Neuronal stem cell (in vitro differentiated cells): ENCODE data around the gene REC8.

Source experiments
- DNase-seq: peaks from one replicate; pipeline ENCODE4 v3.0.0-alpha.2; 2013; ENCODE audit warnings: low spot score
- H2AFZ ChIP-seq: one replicate; pipeline ENCODE4 v1.6.1; 2013; ENCODE audit warnings: mild to moderate bottlenecking, low read length, inconsistent platforms
- H2AK5ac ChIP-seq: 2 replicates; pipeline ENCODE4 v1.6.1; 2013; ENCODE audit warnings: low read depth, mild to moderate bottlenecking, inconsistent platforms, low read length, moderate library complexity, mixed read lengths
- H2BK120ac ChIP-seq: 2 replicates; pipeline ENCODE4 v1.6.1; 2013; ENCODE audit warnings: low read depth, mild to moderate bottlenecking, inconsistent platforms, low read length, moderate library complexity, mixed read lengths
- H2BK12ac ChIP-seq: one replicate; pipeline ENCODE4 v1.6.1; 2013; ENCODE audit warnings: low read length, inconsistent platforms
- H2BK15ac ChIP-seq: 2 replicates; pipeline ENCODE4 v1.6.1; 2013; ENCODE audit warnings: mild to moderate bottlenecking, low read length, inconsistent platforms, mixed read lengths
- H2BK5ac ChIP-seq: one replicate; pipeline ENCODE4 v1.6.1; 2013; ENCODE audit warnings: inconsistent platforms, mild to moderate bottlenecking, low read length, moderate library complexity
- H3K14ac ChIP-seq: one replicate; pipeline ENCODE4 v1.6.1; 2013; ENCODE audit warnings: low read length, inconsistent platforms
- H3K18ac ChIP-seq: 2 replicates; pipeline ENCODE4 v1.6.1; 2013; ENCODE audit warnings: low read length, inconsistent platforms
- H3K23ac ChIP-seq: 2 replicates; pipeline ENCODE4 v1.6.1; 2013; ENCODE audit warnings: low read depth, mild to moderate bottlenecking, mixed read lengths, low read length, inconsistent platforms; ENCODE audit not compliant: poor library complexity
- H3K27ac ChIP-seq: replicated peaks from 3 replicates; pipeline ENCODE4 v1.5.1; 2013; ENCODE audit warnings: low read length, inconsistent platforms
- H3K27me3 ChIP-seq, 3 experiments: 2 replicates each; pipeline ENCODE4 v1.6.1; 2013; ENCODE audit warnings: low read length in 3 of 3, mild to moderate bottlenecking in 2 of 3, inconsistent platforms in 1 of 3, low read depth in 1 of 3, mixed read lengths in 1 of 3, moderate library complexity in 1 of 3; ENCODE audit not compliant: control insufficient read depth in 3 of 3, insufficient read depth in 3 of 3
- H3K36me3 ChIP-seq, 2 donors: replicated peaks in 1 of 2; 2 replicates each; pipeline ENCODE4 v1.6.1; 2013; ENCODE audit warnings: low read length in 2 of 2; ENCODE audit not compliant: control insufficient read depth in 2 of 2, insufficient read depth in 2 of 2
- H3K4ac ChIP-seq: 2 replicates; pipeline ENCODE4 v1.6.1; 2013; ENCODE audit warnings: inconsistent platforms, mild to moderate bottlenecking, low read length, moderate library complexity
- H3K4me1 ChIP-seq, 2 donors: 1 replicate in 1 of 2; 2 replicates in 1 of 2; pipeline ENCODE4 v1.6.1; 2013; ENCODE audit warnings: low read length in 2 of 2, low read depth in 1 of 2; ENCODE audit not compliant: control insufficient read depth in 2 of 2, insufficient read depth in 1 of 2
- H3K4me2 ChIP-seq: one replicate; pipeline ENCODE4 v1.6.1; 2013; ENCODE audit warnings: mild to moderate bottlenecking, low read length, inconsistent platforms; ENCODE audit not compliant: insufficient read depth, poor library complexity, severe bottlenecking
- H3K4me3 ChIP-seq, 2 donors: 2 replicates each; pipeline ENCODE4 v1.5.1; 2013; ENCODE audit warnings: low read length in 2 of 2, mild to moderate bottlenecking in 2 of 2, inconsistent platforms in 1 of 2, moderate library complexity in 1 of 2
- H3K79me1 ChIP-seq: one replicate; pipeline ENCODE4 v1.6.1; 2013; ENCODE audit warnings: low read depth, mild to moderate bottlenecking, inconsistent platforms, low read length, moderate library complexity
- H3K9ac ChIP-seq: one replicate; pipeline ENCODE4 v1.6.1; 2013; ENCODE audit warnings: mild to moderate bottlenecking, low read depth, low read length, inconsistent platforms; ENCODE audit not compliant: poor library complexity
- H3K9me3 ChIP-seq, 2 donors: replicated peaks in 1 of 2; 2 replicates each; pipeline versions ENCODE3 to v1.6.1; 2013; ENCODE audit warnings: low read length in 2 of 2, mild to moderate bottlenecking in 2 of 2, inconsistent platforms in 1 of 2, low read depth in 1 of 2, mixed read lengths in 1 of 2, moderate library complexity in 1 of 2; ENCODE audit not compliant: control insufficient read depth in 2 of 2, insufficient read depth in 1 of 2
- H4K8ac ChIP-seq: one replicate; pipeline ENCODE4 v1.6.1; 2013; ENCODE audit warnings: low read depth, mild to moderate bottlenecking, inconsistent platforms, low read length, moderate library complexity
- H4K91ac ChIP-seq: one replicate; pipeline ENCODE4 v1.6.1; 2013; ENCODE audit warnings: low read length, low read depth, mild to moderate bottlenecking, inconsistent platforms; ENCODE audit not compliant: poor library complexity
- WGBS, 2 donors: extraction: QIAGEN DNeasy Blood & Tissue Kit; methylation state at CpG; one replicate each; pipeline ENCODE4 v1.1.7; 2013; ENCODE audit warnings: missing lambda C conversion rate in 2 of 2, mixed read lengths in 1 of 2; ENCODE audit not compliant: insufficient read length in 2 of 2, insufficient replicate concordance in 1 of 2; ENCODE audit errors: extremely low coverage in 2 of 2; 5-methylcytosine and 5-hydroxymethylcytosine counted together

Gene REC8

DNA sequence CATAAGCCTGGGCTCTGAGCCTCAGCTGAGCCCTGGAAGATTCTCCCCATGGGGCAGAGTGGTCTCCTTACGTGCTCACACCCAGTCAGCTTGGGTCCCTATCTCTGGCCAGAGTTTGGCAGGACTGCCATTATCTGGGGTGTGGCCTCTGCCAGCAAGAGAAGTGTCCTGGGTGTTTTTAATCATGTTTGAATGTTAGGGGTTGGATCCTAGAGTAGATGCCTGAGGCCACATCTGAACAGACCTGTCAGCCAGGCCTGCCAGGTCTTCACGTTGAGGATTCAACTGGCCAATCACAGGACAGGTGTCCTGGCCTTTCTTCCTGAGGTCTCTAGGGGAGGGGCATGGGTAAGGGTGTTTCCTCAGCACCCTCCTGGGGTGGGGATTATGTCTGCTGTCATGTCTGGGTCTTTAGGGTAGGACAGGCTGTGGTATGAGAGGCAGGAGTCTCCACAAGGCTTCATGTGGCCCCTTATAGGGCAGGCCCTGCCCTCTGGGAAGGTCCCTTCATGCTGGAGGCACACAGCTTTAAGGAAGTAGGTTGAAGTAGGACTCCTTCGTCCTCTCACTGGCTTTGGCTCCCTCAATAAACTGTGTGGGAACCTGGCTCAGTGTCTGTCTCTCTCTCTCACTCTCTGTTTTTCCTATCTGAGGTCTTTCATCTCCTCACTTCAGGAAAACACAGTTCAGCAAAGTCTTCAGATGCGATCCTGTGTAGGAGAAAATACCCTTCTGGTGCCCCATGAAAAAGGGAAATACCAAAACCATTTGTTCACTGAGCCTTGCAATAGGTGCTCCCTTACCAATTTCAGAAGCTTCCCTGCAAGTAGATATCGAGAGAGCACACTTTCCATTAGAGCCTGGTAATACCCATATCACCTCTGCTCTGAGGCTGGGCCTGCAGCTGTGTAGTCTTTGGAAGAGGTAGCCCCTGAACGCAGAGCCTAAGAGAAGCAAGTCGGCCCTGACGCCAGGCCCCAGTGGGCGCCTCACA, 48.2 kb upstream of the REC8 start:
- Histone ChIP-seq H2BK12ac (no peak overlapping the region), H4K91ac (no peak overlapping the region), H3K9ac (no peak overlapping the region), H3K79me1 (no peaks in the 10 kb centered on the region), H3K4me3 (peak overlapping the region in 1 of 2 donors; percentile 33), H3K14ac (no peak overlapping the region), H3K27ac (no peak overlapping the region), H4K8ac (no peak overlapping the region), H2BK15ac (no peak overlapping the region), H3K9me3 (no peaks in the 10 kb centered on the region), H3K36me3 (peaks cover 26 to 44% of the 10 kb centered on the region in 2 donors), H2BK120ac (no peak overlapping the region), H3K23ac (no peak overlapping the region), H3K18ac (no peak overlapping the region), H3K4me2 (no peak overlapping the region), H2BK5ac (no peak overlapping the region), H2AK5ac (no peak overlapping the region), H3K4ac (no peak overlapping the region), H3K27me3 (no peaks in the 10 kb centered on the region), H3K4me1 (no peaks in the 10 kb centered on the region), H2AFZ (no peak overlapping the region)
- no CpG with 5 or more reads among the region's 9 CpGs for WGBS, 2 donors
- DNase-seq: no peak

- H2AFZ ChIP-seq: no peak overlapping the region
- H3K9me3 ChIP-seq: no peaks in the 10 kb centered on the region
- H2AK5ac ChIP-seq: no peak overlapping the region
- H3K4me2 ChIP-seq: no peak overlapping the region
- H3K27ac ChIP-seq: no peak overlapping the region
- H2BK15ac ChIP-seq: no peak overlapping the region
- no peak overlapping the region for H2BK5ac ChIP-seq
- no peak overlapping the region for H3K18ac ChIP-seq
- H3K36me3 ChIP-seq: peaks cover 9 to 16% of the 10 kb centered on the region in 2 donors
- no peak overlapping the region for H3K4ac ChIP-seq
- no peak overlapping the region for H2BK120ac ChIP-seq
- no peaks in the 10 kb centered on the region for H3K79me1 ChIP-seq
- no peak overlapping the region for H3K14ac ChIP-seq
- no peaks in the 10 kb centered on the region for H3K4me1 ChIP-seq
- no peak overlapping the region for H4K8ac ChIP-seq
- no peak overlapping the region for H4K91ac ChIP-seq
- no peak for DNase-seq
- H3K9ac ChIP-seq: no peak overlapping the region
- H2BK12ac ChIP-seq: no peak overlapping the region
- no peak overlapping the region for H3K23ac ChIP-seq
- H3K4me3 ChIP-seq: no peak overlapping the region
- H3K27me3 ChIP-seq: no peaks in the 10 kb centered on the region
These were observed 44.9 kb upstream of the REC8 start for GRCh38 chr14:24126939-24127338.

DNA sequence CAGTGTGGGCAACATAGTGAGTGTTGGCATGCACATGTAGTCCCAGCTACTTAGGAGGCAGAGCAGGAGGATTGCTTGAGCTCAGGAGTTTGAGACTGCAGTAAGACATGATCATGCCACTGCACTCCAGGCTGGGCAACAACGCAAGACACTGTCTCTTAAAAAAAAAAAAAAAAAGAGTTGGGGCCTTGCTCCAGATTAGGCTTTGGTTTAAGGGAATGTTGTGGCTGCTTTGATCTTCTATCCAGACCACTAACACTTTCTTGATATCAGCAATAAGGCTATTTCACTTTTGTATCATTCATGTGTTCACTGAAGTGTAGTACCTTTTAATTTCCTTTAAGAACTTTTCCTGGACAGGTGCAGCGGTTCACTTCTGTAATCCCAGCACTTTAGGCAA, 44.2 kb upstream of the REC8 start:
- Histone ChIP-seq H3K14ac (no peak overlapping the region), H2BK15ac (no peak overlapping the region), H3K27ac (no peak overlapping the region), H2BK12ac (no peak overlapping the region), H3K4ac (no peak overlapping the region), H3K9me3 (no peaks in the 10 kb centered on the region), H3K23ac (no peak overlapping the region), H2AK5ac (no peak overlapping the region), H2BK5ac (no peak overlapping the region), H2BK120ac (no peak overlapping the region), H3K36me3 (peaks cover 8 to 12% of the 10 kb centered on the region in 2 donors), H4K8ac (no peak overlapping the region), H3K79me1 (no peaks in the 10 kb centered on the region), H4K91ac (no peak overlapping the region), H3K9ac (no peak overlapping the region), H3K27me3 (no peaks in the 10 kb centered on the region), H3K4me3 (no peak overlapping the region), H3K4me2 (no peak overlapping the region), H2AFZ (no peak overlapping the region), H3K4me1 (no peaks in the 10 kb centered on the region), H3K18ac (no peak overlapping the region)
- no peak for DNase-seq
- no CpG with 5 or more reads among the region's 2 CpGs for WGBS, 2 donors

DNA sequence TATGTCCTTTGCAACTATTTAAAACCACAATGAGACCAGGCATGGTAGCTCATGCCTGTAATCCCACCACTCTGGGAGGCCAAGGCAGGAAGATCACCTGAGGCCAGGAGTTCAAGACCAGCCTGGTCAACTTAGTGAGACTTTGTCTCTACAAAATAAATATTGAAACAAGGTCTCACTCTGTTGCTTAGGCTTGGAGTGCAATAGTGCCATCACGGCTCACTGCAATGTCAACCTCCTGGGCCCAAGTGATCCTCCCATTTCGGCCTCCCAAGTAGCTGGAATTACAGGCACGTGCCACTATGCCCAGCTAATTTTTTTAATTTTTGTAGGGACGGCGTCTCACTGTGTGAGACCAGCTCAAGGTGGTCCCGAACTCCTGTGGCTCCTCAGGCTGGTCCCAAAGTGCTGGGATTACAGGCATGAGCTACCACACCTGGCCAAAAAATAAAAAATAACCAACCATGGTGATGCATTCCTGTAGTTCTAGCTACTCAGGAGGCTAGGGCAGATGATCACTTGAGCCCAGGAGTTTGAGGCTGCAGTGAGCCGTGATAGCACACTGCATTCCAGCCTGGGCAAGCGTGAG, 42.4 kb upstream of the REC8 start:
- Histone ChIP-seq H3K23ac (no peak overlapping the region), H2BK120ac (no peak overlapping the region), H3K9ac (no peak overlapping the region), H3K27ac (no peak overlapping the region), H2BK15ac (no peak overlapping the region), H3K27me3 (no peaks in the 10 kb centered on the region), H3K4me3 (no peak overlapping the region), H3K14ac (no peak overlapping the region), H4K91ac (no peak overlapping the region), H4K8ac (no peak overlapping the region), H3K36me3 (no peaks in the 10 kb centered on the region), H3K18ac (no peak overlapping the region), H2AFZ (no peak overlapping the region), H3K79me1 (no peaks in the 10 kb centered on the region), H3K4me2 (no peak overlapping the region), H2BK5ac (no peak overlapping the region), H3K4me1 (no peaks in the 10 kb centered on the region), H3K9me3 (no peaks in the 10 kb centered on the region), H2BK12ac (no peak overlapping the region), H2AK5ac (no peak overlapping the region), H3K4ac (no peak overlapping the region)
- DNase-seq: no peak
- WGBS, 2 donors: no CpG with 5 or more reads among the region's 8 CpGs
